C4-2B (cell line): ENCODE results near the gene WIF1.

Experiments used
- CTCF ChIP-seq: fragments of 450-650 bp; conservative IDR thresholded peaks from 2 replicates; pipeline ENCODE4 v1.5.1; 2017; ENCODE audit warnings: mild to moderate bottlenecking
- ZFX ChIP-seq: fragments of 450-650 bp; IDR thresholded peaks from 2 replicates; pipeline ENCODE4 v1.6.1; 2017

- TF ChIP-seq CTCF = no peak
- TF ChIP-seq ZFX = no peak
These were observed 101.3 kb downstream of the WIF1 start for GRCh38 chr12:65019696-65020234.
